Aorta (tissue), 5 donors: ENCODE data around the gene INCA1. TPM values are rescaled to one million over a fixed set of nuclear protein-coding genes. Genes with fewer than 3 reads are reported as not detected.

Experiments
- ATAC-seq: fragments of 200-7000 bp; cut with Tn5 transposase; one replicate; pipeline ENCODE4 v1.9.1; 2022; ENCODE audit warnings: moderate library complexity; ENCODE audit not compliant: low FRiP score
- DNase-seq, 2 donors: peaks; one replicate each; pipeline ENCODE4 v3.0.0-alpha.2; 2020
- H3K27ac ChIP-seq, 2 donors: one replicate each; pipeline ENCODE4 v1.5.1; 2013; ENCODE audit warnings: low read length in 2 of 2, mild to moderate bottlenecking in 2 of 2, moderate library complexity in 2 of 2, control low read depth in 1 of 2, inconsistent platforms in 1 of 2, low read depth in 1 of 2
- H3K27me3 ChIP-seq, 2 donors: one replicate each; pipeline ENCODE4 v1.6.1; 2013; ENCODE audit warnings: control low read depth in 1 of 2, low read length in 1 of 2, mild to moderate bottlenecking in 1 of 2, moderate library complexity in 1 of 2; ENCODE audit not compliant: insufficient read depth in 2 of 2, control insufficient read depth in 1 of 2
- H3K36me3 ChIP-seq, 2 donors: one replicate each; pipeline ENCODE4 v1.6.1; 2013; ENCODE audit warnings: control low read depth in 1 of 2, low read length in 1 of 2, mild to moderate bottlenecking in 1 of 2; ENCODE audit not compliant: insufficient read depth in 2 of 2, control insufficient read depth in 1 of 2
- H3K4me1 ChIP-seq, 2 donors: one replicate each; pipeline ENCODE4 v1.6.1; 2013; ENCODE audit warnings: low read length in 2 of 2, control low read depth in 1 of 2, mild to moderate bottlenecking in 1 of 2, moderate library complexity in 1 of 2; ENCODE audit not compliant: insufficient read depth in 2 of 2, control insufficient read depth in 1 of 2
- H3K4me3 ChIP-seq, 2 donors: one replicate each; pipeline ENCODE4 v1.5.1; 2013; ENCODE audit warnings: low read length in 2 of 2, control low read depth in 1 of 2, mild to moderate bottlenecking in 1 of 2
- H3K9me3 ChIP-seq: one replicate; pipeline ENCODE4 v1.6.1; 2013; ENCODE audit warnings: mild to moderate bottlenecking, low read length; ENCODE audit not compliant: control insufficient read depth
- WGBS, 2 donors: extraction: QIAGEN DNeasy Blood & Tissue Kit; methylation state at CpG; one replicate each; pipeline ENCODE4 v1.1.7; 2013; 5-methylcytosine and 5-hydroxymethylcytosine counted together
- intact Hi-C, 2 donors: fragments of 100-400 bp; cut with DNase I; formaldehyde crosslinking; loops; one replicate each; pipeline versions ENCODE4 v1.14.2 to v1.15.0; 2022
- microRNA-seq, 2 donors: library from miRNA; unstranded; fragments of <30 nt; microRNA quantifications; one replicate each; pipeline ENCODE4 v1.2.0, GENCODE V29; 2020
- polyA plus RNA-seq, 2 donors: library from polyadenylated mRNA; stranded (reverse); fragments of 200-250 nt; gene quantifications; one replicate each; pipeline ENCODE4 v1.2.3, GENCODE V29; 2013
- total RNA-seq, 2 donors: library from RNA; stranded (reverse); fragmentation: NEBNext Ultra II Directional; extraction: Animal tissue kit (Norgen Biotek cat#: 25700); gene quantifications; one replicate each; pipeline ENCODE4 v1.2.1, GENCODE V29; 2021
- donor health status: healthy with polysubstance abuse.
- donor health status: Bipolar disorder and iron deficiency.
- donor health status: DM: no; HTN: no; CAD: no.
- donor health status: DM: no; HTN: no; CAD: no.
- donor health status: DM: yes; HTN: yes; CAD: no.

The INCA1 gene
- total and polyA plus RNA-seq, 4 donors = 1.2 to 4.9 (median 1.6) TPM

GRCh38 chr17:4939796-4940554 lies 57.3 kb downstream of the INCA1 start, which contains the start of the genes RNF167 and SLC25A11:
Gene RNF167 (plus strand): TSS chr17:4940268. CDS start chr17:4940910, 642 bp downstream.
Gene SLC25A11 (minus strand): TSS chr17:4940046. CDS start chr17:4939910, 136 bp downstream.
- Histone ChIP-seq H3K9me3 (no peaks in the 10 kb centered on the region), H3K27ac (peak within 1 kb of the TSS in 1 of 2 donors; percentile 79), H3K27me3 (no peaks in the 10 kb centered on the region), H3K4me3 (peak within 1 kb of the TSS; percentile 56 to 86), H3K36me3 (no peaks in the 10 kb centered on the region), H3K4me1 (no peaks in the 10 kb centered on the region)
- ATAC-seq (peak; percentile 96), DNase-seq (peak; percentile 96 to 98)
- intact Hi-C loops = loop anchor here in 1 of 2 donors (5.0 kb wide), 1 partner anchor 62 kb away; no protein-coding TSS in a partner anchor
- WGBS, 2 donors = 0 to 1% methylated on average over 67 to 72 of the region's 72 CpGs

GRCh38 chr17:4939546-4939795 lies 57.9 kb downstream of the INCA1 start:
- H3K4me1 ChIP-seq = no peaks in the 10 kb centered on the region
- H3K36me3 ChIP-seq = no peaks in the 10 kb centered on the region

DNA sequence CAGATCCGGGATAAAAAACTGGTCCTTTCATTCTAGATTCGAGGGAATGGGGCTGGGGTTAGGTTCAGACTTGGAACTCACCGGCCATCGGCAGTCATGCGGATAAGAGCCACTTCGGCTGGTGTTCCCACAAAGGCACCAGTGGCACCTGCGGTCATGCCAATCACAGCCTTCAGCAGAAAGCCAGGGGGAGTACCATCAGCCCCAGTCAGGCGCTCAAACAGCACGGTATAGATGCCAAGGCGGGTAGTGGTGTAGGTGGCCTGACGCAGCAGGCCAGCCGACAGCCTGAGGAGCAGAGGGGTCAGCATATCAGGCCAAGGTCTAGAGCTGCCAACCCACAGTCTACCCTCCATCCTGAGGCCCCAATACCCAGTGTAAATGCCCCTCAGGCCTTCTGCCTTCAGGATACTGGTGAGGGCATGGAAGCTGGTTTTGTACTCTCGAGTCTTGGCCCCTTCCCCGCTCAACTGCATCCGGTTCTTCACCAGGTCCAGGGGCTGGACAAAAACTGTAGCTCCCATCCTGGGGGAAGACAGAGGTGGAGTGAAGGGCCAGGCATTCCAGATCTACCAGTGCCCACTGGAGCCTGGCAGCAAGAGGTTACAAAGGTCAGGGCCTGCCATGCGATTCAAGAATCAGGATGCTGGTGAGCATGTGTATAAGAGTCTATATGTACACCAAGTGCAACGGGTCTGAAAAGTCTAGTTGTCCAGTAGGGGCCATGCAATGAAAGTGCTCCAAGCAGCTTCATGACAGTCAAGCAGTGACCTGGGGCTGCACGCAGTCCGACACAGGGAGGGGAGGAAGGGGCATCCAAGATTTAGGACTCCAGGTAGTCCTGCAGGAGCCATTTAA lies 58.4 kb downstream of the INCA1 start:
- peak overlapping the region in 1 of 2 donors; percentile 56 for H3K27ac ChIP-seq
- DNase-seq = peak in 1 of 2 donors; percentile 45
- H3K4me3 ChIP-seq = peak overlapping the region; percentile 32 to 86
- no peaks in the 10 kb centered on the region for H3K36me3 ChIP-seq
- ATAC-seq = no peak
- intact Hi-C loops = loop anchor here in 1 of 2 donors (5.0 kb wide), 1 partner anchor 63 kb away; no protein-coding TSS in a partner anchor
- 55 to 57% methylated on average over 18 to 19 of the region's 19 CpGs for WGBS, 2 donors
- H3K4me1 ChIP-seq = no peaks in the 10 kb centered on the region
- no peaks in the 10 kb centered on the region for H3K9me3 ChIP-seq
- H3K27me3 ChIP-seq = no peaks in the 10 kb centered on the region

More at GRCh38 chr17:4939546-4939795, 57.9 kb downstream of the INCA1 start:
- no peak for ATAC-seq
- intact Hi-C loops = loop anchor here in 1 of 2 donors (5.0 kb wide), 1 partner anchor 63 kb away; no protein-coding TSS in a partner anchor
- H3K9me3 ChIP-seq = no peaks in the 10 kb centered on the region
- peak overlapping the region; percentile 32 to 86 for H3K4me3 ChIP-seq
- peak overlapping the region in 1 of 2 donors; percentile 56 for H3K27ac ChIP-seq
- no peaks in the 10 kb centered on the region for H3K27me3 ChIP-seq
- peak; percentile 65 to 82 for DNase-seq
- 0 to 1% methylated on average over 16 of the region's 16 CpGs for WGBS, 2 donors

Small RNA genes within 50 kb of the gene (microRNA-seq; reads per million reads assigned to microRNA genes)
- 0 reads per million in 2 donors for gene MIR6864
- gene MIR6865 = 0.99 to 1.2 reads per million in 2 donors

Other genes with a start within 250 kb of the INCA1 start
- gene TM4SF5, start 225.6 kb downstream of the INCA1 start, total RNA-seq = not detected
- 10 to 100 TPM in 1 of 2 donors, not detected in 1; 18.4 TPM for gene TM4SF5, start 225.6 kb downstream of the INCA1 start, polyA plus RNA-seq
- gene VMO1, start 211.2 kb downstream of the INCA1 start, total RNA-seq = 10 to 100 TPM in 1 of 2 donors, 1 to 10 TPM in 1; 6.6 to 19.3 TPM
- gene VMO1, start 211.2 kb downstream of the INCA1 start, polyA plus RNA-seq = 10 to 100 TPM in 1 of 2 donors, 1 to 10 TPM in 1; 1.5 to 15.5 TPM
- not detected for gene GLTPD2, start 208.6 kb downstream of the INCA1 start, total RNA-seq
- 1 to 10 TPM in 1 of 2 donors, not detected in 1; 3.4 TPM for gene GLTPD2, start 208.6 kb downstream of the INCA1 start, polyA plus RNA-seq
- 10 to 100 TPM; 78.3 to 91.8 TPM for gene PSMB6, start 201.4 kb downstream of the INCA1 start, total RNA-seq
- gene PSMB6, start 201.4 kb downstream of the INCA1 start, polyA plus RNA-seq = 100 to 1,000 TPM; 171 to 186 TPM
- 10 to 100 TPM; 25.3 to 65.0 TPM for gene PLD2, start 190.4 kb downstream of the INCA1 start, total RNA-seq
- gene PLD2, start 190.4 kb downstream of the INCA1 start, polyA plus RNA-seq = 10 to 100 TPM in 1 of 2 donors, 1 to 10 TPM in 1; 8.8 to 32.9 TPM
- 10 to 100 TPM; 64.2 to 97.5 TPM for gene MINK1, start 164.2 kb downstream of the INCA1 start, total RNA-seq
- 10 to 100 TPM; 22.2 to 40.0 TPM for gene MINK1, start 164.2 kb downstream of the INCA1 start, polyA plus RNA-seq
- gene C17orf107, start 98.0 kb downstream of the INCA1 start, total RNA-seq = 1 to 10 TPM; 2.5 to 2.9 TPM
- gene C17orf107, start 98.0 kb downstream of the INCA1 start, polyA plus RNA-seq = 1 to 10 TPM in 1 of 2 donors, under 1 TPM in 1; 0.49 to 1.1 TPM
- 1 to 10 TPM in 1 of 2 donors, under 1 TPM in 1; 0.84 to 1.6 TPM for gene CHRNE, start 94.4 kb downstream of the INCA1 start, total RNA-seq
- gene CHRNE, start 94.4 kb downstream of the INCA1 start, polyA plus RNA-seq = under 1 TPM in 1 of 2 donors, not detected in 1; 0.61 TPM
- under 1 TPM in 1 of 2 donors, not detected in 1; 0.19 TPM for gene GP1BA, start 65.2 kb downstream of the INCA1 start, total RNA-seq
- gene GP1BA, start 65.2 kb downstream of the INCA1 start, polyA plus RNA-seq = under 1 TPM in 1 of 2 donors, not detected in 1; 0.08 TPM
- gene SLC25A11, start 57.5 kb downstream of the INCA1 start, total RNA-seq = 10 to 100 TPM; 28.3 to 29.5 TPM
- gene SLC25A11, start 57.5 kb downstream of the INCA1 start, polyA plus RNA-seq = 10 to 100 TPM; 31.8 to 41.6 TPM
- gene RNF167, start 57.3 kb downstream of the INCA1 start, total RNA-seq = 10 to 100 TPM; 45.6 to 51.8 TPM
- gene RNF167, start 57.3 kb downstream of the INCA1 start, polyA plus RNA-seq = 10 to 100 TPM; 39.3 to 89.3 TPM
- gene PFN1, start 49.0 kb downstream of the INCA1 start, total RNA-seq = 100 to 1,000 TPM; 440 to 554 TPM
- gene PFN1, start 49.0 kb downstream of the INCA1 start, polyA plus RNA-seq = 100 to 1,000 TPM; 543 to 728 TPM
- 1 to 10 TPM; 5.2 to 7.4 TPM for gene ENO3, start 46.4 kb downstream of the INCA1 start, total RNA-seq
- 10 to 100 TPM in 1 of 2 donors, 1 to 10 TPM in 1; 9.5 to 46.2 TPM for gene ENO3, start 46.4 kb downstream of the INCA1 start, polyA plus RNA-seq
- gene SPAG7, start 29.7 kb downstream of the INCA1 start, total RNA-seq = 10 to 100 TPM; 38.8 to 48.3 TPM
- gene SPAG7, start 29.7 kb downstream of the INCA1 start, polyA plus RNA-seq = 100 to 1,000 TPM in 1 of 2 donors, 10 to 100 TPM in 1; 43.5 to 109 TPM
- 10 to 100 TPM; 62.2 to 68.1 TPM for gene CAMTA2, start 9.8 kb downstream of the INCA1 start, total RNA-seq
- 10 to 100 TPM; 21.7 to 67.5 TPM for gene CAMTA2, start 9.8 kb downstream of the INCA1 start, polyA plus RNA-seq
- 100 to 1,000 TPM; 187 to 235 TPM for gene KIF1C, start 428 bp upstream of the INCA1 start, total RNA-seq
- gene KIF1C, start 428 bp upstream of the INCA1 start, polyA plus RNA-seq = 100 to 1,000 TPM in 1 of 2 donors, 10 to 100 TPM in 1; 89.0 to 371 TPM
- gene SLC52A1, start 37.9 kb upstream of the INCA1 start, total RNA-seq = not detected
- under 1 TPM in 1 of 2 donors, not detected in 1; 0.88 TPM for gene SLC52A1, start 37.9 kb upstream of the INCA1 start, polyA plus RNA-seq
- gene ZFP3, start 80.9 kb upstream of the INCA1 start, total RNA-seq = 1 to 10 TPM; 4.0 to 6.0 TPM
- gene ZFP3, start 80.9 kb upstream of the INCA1 start, polyA plus RNA-seq = 1 to 10 TPM in 1 of 2 donors, under 1 TPM in 1; 0.75 to 3.0 TPM
- gene ZNF232, start 114.4 kb upstream of the INCA1 start, total RNA-seq = 1 to 10 TPM; 7.1 to 7.8 TPM
- 1 to 10 TPM; 5.9 to 6.1 TPM for gene ZNF232, start 114.4 kb upstream of the INCA1 start, polyA plus RNA-seq
- under 1 TPM; 0.10 to 0.36 TPM for gene USP6, start 118.5 kb upstream of the INCA1 start, total RNA-seq
- under 1 TPM in 1 of 2 donors, not detected in 1; 0.05 TPM for gene USP6, start 118.5 kb upstream of the INCA1 start, polyA plus RNA-seq
- 10 to 100 TPM in 1 of 2 donors, 1 to 10 TPM in 1; 8.1 to 10.3 TPM for gene ZNF594, start 194.3 kb upstream of the INCA1 start, total RNA-seq
- 1 to 10 TPM in 1 of 2 donors, under 1 TPM in 1; 0.75 to 1.9 TPM for gene ZNF594, start 194.3 kb upstream of the INCA1 start, polyA plus RNA-seq
- 1 to 10 TPM; 5.8 to 6.1 TPM for gene SCIMP, start 237.3 kb upstream of the INCA1 start, total RNA-seq
- 1 to 10 TPM in 1 of 2 donors, under 1 TPM in 1; 0.84 to 8.0 TPM for gene SCIMP, start 237.3 kb upstream of the INCA1 start, polyA plus RNA-seq